Measurements from ENCODE around the gene SPDYE4.

GRCh38 chr17:8793649-8794048, 35.3 kb upstream of the SPDYE4 start:
- TF ChIP-seq POLR2AphosphoS5 (IDR thresholded peaks at IDR 0.05) (no peak), POLR2A (IDR thresholded peaks at IDR 0.05) (no peak), EP300 (IDR thresholded peaks at IDR 0.05) (no peak)
- TF ChIP-seq, protein P1, sequence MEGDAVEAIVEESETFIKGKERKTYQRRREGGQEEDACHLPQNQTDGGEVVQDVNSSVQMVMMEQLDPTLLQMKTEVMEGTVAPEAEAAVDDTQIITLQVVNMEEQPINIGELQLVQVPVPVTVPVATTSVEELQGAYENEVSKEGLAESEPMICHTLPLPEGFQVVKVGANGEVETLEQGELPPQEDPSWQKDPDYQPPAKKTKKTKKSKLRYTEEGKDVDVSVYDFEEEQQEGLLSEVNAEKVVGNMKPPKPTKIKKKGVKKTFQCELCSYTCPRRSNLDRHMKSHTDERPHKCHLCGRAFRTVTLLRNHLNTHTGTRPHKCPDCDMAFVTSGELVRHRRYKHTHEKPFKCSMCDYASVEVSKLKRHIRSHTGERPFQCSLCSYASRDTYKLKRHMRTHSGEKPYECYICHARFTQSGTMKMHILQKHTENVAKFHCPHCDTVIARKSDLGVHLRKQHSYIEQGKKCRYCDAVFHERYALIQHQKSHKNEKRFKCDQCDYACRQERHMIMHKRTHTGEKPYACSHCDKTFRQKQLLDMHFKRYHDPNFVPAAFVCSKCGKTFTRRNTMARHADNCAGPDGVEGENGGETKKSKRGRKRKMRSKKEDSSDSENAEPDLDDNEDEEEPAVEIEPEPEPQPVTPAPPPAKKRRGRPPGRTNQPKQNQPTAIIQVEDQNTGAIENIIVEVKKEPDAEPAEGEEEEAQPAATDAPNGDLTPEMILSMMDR (IDR thresholded peaks at IDR 0.05), result no peak
